Fibroblast of skin of left quadriceps (primary cell): ENCODE data around the gene UGGT2.
A peak's percentile ranks its signal among the peaks of the same experiment; 100 is the strongest.
"Not testable (repeated sequence)": the region's sequence is repeated elsewhere in the genome, so short reads cannot be mapped to it uniquely, and the experiment has no call there.

Source experiments
- DNase-seq, 2 experiments: peaks; one replicate each; pipeline ENCODE4 v3.0.0-alpha.2; 2013; ENCODE audit warnings: low read depth in 2 of 2

The UGGT2 gene

GRCh38 chr13:95793781-95794180, 259.4 kb downstream of the UGGT2 start:
- DNase-seq = no peak

DNA sequence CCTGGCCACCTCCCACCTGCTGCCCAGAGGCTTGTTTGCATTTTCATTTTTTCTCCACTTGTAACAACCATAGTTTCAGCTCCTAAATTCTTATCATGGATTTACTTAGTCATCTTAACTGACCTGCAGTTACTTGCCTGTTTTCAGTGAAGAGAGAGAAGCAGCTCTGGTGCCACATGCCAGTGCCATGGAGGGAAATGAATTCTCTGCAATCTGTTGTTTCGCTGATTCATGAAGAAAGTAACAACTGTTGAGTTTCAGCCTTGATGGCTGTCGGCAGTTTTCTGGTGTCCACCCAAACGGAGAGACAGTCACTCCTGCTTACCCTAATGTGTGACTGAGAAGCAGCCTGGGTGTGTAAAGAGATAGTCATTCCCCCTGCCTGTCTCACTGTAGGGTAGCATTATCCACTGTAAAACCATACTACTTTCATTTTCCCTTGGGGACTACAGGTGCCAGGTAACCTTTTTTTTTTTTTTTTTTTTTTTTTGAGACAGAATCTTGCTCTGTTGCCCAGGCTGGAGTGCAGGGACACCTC, 260.1 kb downstream of the UGGT2 start:
- DNase-seq = no peak

DNA sequence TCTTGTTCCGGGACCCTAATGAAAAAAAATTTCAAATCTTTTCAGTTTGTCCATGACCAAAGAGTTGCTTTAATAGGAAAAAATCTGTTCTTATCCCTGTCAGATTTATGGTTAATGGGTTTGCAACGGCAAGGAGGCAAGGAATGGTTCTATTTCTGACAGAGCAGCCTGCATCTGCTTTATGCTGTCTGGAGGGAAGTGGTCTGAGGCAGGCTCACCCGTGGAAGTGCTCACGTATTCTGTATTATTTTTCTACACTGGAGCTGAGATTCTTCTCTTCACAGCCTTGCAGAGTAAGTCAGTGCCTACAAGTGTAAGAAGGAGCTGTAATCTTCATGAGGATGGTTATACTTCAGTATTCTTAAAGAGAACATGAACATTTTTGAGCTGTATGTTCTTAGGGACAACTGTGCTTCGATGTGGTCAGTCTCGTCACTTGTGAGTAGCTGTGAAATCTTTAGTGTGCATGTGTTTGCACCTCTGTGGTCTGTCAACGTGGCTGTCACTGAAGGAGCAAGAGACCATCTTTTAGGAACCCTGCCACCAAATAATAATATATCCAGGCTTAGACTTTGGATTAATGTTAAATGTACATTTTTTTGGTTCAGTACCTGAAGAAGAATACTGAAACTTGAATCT, 262.0 kb downstream of the UGGT2 start:
- DNase-seq = no peak

- DNase-seq = not testable (repeated sequence)
These were observed 263.9 kb downstream of the UGGT2 start for GRCh38 chr13:95789315-95789714.

GRCh38 chr13:95788100-95788463, 265.1 kb downstream of the UGGT2 start:
- no peak for DNase-seq

DNA sequence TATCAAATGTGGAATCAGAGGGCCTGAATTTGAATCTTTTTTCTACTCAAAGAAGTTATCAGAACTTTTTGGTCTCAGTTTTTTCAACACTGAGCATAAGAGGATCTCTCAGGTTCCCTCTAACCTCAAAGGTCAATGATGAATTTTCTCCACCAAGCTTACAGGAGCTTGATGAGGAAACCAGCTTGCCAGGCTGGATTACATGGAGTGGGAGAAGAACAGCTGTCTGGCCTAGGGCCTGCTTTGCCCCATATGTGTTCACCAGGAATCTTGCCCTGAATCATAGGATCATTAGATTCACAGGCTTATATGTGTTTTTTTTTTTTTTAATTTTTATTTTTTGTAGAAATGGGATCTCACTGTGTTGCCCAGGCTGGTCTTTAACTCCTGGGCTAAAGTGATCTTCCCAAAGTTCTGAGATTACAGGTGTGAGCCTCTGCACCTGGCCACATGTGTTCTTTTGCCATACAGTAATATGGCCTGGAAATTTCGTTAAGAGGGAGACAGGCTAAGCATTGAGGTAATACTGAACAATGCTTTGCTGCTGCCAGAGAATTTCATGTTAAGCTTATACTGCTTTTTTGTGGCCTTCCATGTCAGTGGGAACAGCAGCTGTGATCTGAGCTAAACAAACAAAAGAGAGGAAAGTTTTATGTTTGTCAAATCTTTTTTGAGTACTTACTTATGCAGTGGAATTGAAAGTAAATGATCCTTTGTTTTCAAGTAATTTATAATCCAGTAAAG, 265.7 kb downstream of the UGGT2 start:
- DNase-seq = no peak

DNA sequence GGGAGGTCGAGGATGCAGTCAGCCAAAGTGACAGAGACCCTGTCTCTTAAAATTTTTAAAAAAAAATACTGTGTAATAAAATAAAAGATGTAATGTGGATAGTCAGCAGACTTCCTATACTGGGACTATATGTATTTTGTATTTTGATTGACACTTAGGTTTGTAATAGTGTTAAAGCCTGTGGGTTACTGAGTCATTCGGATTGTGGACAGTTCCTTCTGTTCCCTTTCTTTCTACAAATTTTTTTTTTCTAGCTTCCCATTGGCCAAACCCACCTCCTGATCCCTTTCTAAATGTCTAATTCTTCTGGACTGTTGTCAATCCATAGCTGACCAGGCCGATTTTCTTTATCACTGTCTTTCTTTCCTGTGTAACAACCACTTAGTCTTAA, 268.3 kb downstream of the UGGT2 start:
- no peak for DNase-seq

DNA sequence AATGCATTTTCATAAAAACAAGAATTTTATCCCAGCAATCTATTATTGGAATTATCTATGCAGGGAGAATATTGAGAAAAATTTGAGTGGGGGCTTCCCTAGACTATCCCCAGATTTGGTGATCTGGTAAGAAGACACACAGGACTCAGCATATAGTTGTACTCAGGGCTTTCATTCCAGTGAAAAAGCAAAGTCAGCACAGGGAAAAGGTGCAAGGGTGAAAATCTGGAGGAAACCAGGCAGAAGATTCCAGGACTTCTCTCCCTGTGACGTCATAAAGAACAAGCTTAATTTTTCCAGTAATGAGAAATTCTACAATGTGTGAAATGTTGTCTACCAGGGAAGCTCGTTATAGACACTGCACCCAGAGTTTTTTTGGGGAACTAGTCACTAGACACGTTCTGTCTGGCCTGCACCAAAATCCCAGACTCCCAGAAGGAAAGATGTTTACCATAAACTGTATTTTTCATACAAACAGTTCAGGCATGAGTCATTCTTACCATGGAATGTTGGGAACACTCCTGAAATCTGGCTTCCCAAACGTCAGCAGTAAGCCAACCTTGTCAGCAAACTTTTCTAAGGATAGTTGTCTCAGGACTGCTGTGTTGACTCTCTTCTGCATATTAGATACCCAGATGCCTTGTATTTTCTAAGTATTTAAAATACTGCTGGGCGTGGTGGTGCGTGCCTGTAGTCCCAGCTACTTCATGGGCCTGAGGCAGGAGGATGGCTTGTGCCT, 268.9 kb downstream of the UGGT2 start:
- DNase-seq = peak; percentile 77 to 78

DNA sequence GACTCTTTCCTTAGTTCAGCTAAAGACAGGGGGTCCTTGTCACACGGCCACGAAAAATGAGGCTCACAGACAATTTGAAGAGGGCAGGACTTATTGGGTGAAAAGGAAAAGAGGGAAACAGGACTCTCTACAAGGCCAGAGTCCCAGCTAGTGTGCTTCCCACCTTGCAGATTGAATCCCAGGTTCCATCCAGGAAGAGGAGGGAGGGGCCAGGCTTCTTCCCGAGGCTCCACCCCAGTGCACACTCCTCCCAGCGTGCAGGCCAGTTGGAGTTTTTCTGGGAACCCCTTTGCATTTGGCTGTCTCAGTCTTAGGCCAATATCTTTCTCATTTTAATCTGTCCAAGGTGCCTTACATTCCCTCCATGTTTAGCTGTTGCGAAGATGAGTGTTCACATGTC, 269.5 kb downstream of the UGGT2 start:
- no peak for DNase-seq

DNA sequence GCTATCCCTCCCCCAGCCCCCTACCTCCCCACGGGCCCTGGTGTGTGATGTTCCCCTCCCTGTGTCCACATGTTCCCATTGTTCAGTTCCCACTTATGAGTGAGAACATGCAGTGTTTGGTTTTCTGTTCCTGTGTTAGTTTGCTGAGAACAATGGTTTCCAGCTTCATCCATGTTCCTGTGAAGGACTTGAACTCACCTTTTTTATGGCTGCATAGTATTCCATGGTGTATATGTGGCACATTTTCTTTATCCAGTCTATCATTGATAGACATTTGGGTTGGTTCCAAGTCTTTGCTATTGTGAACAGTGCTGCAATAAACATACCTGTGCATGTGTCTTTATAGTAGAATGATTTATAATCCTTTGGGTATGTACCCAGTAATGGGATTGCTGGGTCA, 271.3 kb downstream of the UGGT2 start:
- DNase-seq = not testable (repeated sequence)

DNA sequence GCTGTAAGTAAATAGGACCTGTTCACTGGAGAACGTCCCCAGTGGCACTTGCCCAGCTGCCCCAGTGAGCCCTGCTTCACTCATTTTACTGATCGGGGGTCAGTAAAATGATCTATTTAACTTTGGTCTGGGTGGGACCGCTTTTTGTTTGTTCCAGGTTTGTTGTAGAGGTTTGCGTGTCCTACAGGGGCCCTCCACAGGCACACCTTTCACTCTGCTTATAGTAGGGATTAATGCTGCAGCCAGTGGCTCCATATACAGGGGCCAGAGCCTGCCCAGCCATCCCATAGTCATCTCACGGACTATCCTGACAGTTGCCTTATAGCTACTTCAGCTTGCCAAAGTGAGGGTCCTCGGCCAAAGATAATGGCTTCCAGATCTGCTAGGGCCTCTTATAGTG, 272.2 kb downstream of the UGGT2 start:
- DNase-seq = no peak

DNA sequence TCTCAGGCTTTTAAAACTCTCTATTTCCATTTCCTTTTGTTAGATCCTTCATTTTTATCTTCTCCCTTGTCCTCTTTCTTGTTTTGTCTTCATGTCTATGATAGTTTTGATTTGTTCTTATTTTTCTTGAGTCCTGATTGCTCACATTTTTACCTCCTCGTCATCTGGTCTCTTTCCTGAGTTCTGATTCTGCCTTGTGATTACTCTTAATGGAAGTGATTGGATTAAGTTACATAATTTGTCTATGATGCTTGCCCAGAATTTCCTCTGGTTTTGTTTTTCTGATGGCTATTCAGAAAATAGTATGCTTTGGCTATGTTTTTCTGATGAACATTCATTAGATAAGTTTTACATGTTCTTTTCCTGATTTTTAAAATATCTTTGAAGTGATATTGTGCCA, 273.7 kb downstream of the UGGT2 start:
- DNase-seq = no peak

DNA sequence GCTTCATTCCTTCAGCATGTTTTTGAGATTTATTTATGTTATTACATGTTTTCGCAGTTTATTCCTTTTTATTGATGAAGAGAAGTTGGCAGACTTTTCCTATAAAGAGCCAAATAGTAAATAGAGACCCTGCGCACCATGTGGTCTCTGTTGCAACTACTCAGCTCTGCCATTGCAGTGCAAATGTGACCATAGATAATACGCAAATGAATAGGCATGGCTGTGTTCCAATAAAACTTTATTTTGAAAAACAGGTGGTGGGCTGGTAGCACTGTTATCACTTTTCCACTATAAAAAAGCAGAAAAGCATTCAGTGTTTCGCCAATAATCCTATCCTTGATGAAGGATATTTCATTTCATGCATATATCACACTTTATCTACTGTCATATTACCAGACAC, 281.3 kb downstream of the UGGT2 start:
- DNase-seq = no peak

- no peak for DNase-seq
These were observed 289.6 kb downstream of the UGGT2 start for GRCh38 chr13:95763601-95764000.

DNA sequence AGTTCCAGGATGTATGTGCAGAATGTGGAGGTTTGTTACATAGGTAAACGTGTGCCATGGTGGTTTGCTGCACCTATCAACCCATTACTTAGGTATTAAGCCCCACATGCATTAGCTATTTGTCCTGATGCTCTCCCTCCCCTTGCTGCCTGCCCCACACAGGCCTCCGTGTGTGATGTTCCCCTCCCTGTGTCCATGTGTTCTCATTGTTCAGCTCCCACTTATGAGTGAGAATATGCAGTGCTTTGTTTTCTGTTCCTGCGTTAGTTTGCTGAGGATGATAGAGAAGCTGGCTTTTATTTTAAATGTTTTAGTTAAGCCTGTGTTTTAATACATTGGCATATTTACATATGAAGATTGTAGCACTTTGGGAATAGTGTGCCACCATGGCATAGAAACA, 290.6 kb downstream of the UGGT2 start:
- DNase-seq = not testable (repeated sequence)

GRCh38 chr13:95756072-95756471, 297.1 kb downstream of the UGGT2 start:
- DNase-seq = no peak

DNA sequence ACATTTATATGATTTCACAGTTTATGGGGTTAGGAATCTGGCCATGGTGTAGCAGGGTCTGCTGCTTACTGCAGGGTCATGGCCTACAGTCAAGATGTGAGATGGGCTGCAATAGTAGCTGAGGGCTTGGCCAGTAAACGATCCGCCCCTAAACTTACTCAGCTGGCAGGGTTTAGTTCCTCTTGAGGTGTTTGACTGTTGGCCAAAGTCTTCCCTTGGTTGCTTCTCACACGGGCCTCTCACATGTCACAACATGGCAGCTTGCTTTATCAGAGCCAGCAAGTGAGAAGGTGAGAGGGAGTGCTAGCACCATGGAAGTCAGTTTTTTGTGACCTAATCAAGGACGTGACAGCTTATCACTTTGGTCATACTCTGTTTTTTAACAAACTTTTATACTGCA, 299.1 kb downstream of the UGGT2 start:
- no peak for DNase-seq

- DNase-seq = no peak
These were observed 300.5 kb downstream of the UGGT2 start for GRCh38 chr13:95752677-95753076.
